Stomach (tissue), 9 donors: ENCODE results near the gene RNF19B. TPM values are rescaled to one million over a fixed set of nuclear protein-coding genes. Genes with fewer than 3 reads are reported as not detected.

Source experiments
- DNase-seq, 2 donors: peaks; one replicate each; pipeline versions ENCODE4 v3.0.0 to v3.0.0-alpha.2; 2013 to 2019
- H3K27ac ChIP-seq, 5 donors: fragments of 200-600 bp in 4 of 5; sonication (generic) in 4 of 5; one replicate each; pipeline ENCODE4 v1.5.1; 2013 to 2019; ENCODE audit warnings: mild to moderate bottlenecking in 1 of 5, moderate library complexity in 1 of 5
- H3K27me3 ChIP-seq, 3 donors: fragments of 200-600 bp; sonication (generic); one replicate each; pipeline ENCODE4 v1.5.1; 2017 to 2019; ENCODE audit warnings: mixed run types in 1 of 3
- H3K36me3 ChIP-seq, 4 donors: fragments of 200-600 bp; sonication (generic); 1 replicate in 3 of 4; 2 replicates in 1 of 4; pipeline ENCODE4 v1.5.1; 2016 to 2019
- H3K4me1 ChIP-seq, 4 donors: fragments of 200-600 bp; sonication (generic); one replicate each; pipeline ENCODE4 v1.5.1; 2016 to 2019
- H3K4me3 ChIP-seq, 4 donors: fragments of 200-600 bp; sonication (generic) in 3 of 4; one replicate each; pipeline ENCODE4 v1.5.1; 2016 to 2019; ENCODE audit warnings: mild to moderate bottlenecking in 1 of 4
- H3K9me3 ChIP-seq, 4 donors: fragments of 200-600 bp; sonication (generic); one replicate each; pipeline ENCODE4 v1.5.1; 2016 to 2019
- CTCF ChIP-seq, 7 experiments: fragments of 450-650 bp in 4 of 7; fragments of 200-600 bp in 3 of 7; sonication (generic) in 3 of 7; IDR thresholded peaks; one replicate each; pipeline ENCODE4 v1.5.1; 2016 to 2019; ENCODE audit warnings: antibody characterized with exemption in 7 of 7, control low read depth in 2 of 7, mild to moderate bottlenecking in 1 of 7
- EP300 ChIP-seq: sonication (generic); formaldehyde crosslinking; IDR thresholded peaks from one replicate; pipeline ENCODE4 v1.6.1; 2017; ENCODE audit warnings: antibody characterized with exemption
- POLR2A ChIP-seq, 4 donors: fragments of 450-650 bp; IDR thresholded peaks; one replicate each; pipeline ENCODE4 v1.6.1; 2016; ENCODE audit warnings: antibody characterized with exemption in 4 of 4, control low read depth in 2 of 4, mild to moderate bottlenecking in 1 of 4, moderate library complexity in 1 of 4
- POLR2AphosphoS5 ChIP-seq, 3 donors: sonication (generic); formaldehyde crosslinking; IDR thresholded peaks; one replicate each; pipeline ENCODE4 v1.6.1; 2016; ENCODE audit warnings: antibody characterized with exemption in 3 of 3
- WGBS, 5 donors: extraction: QIAGEN DNeasy Blood & Tissue Kit in 3 of 5; methylation state at CpG; one replicate each; pipeline versions ENCODE4 v1.1.5 to v1.1.7; 2013 to 2018; 5-methylcytosine and 5-hydroxymethylcytosine counted together
- intact Hi-C: fragments of 100-400 bp; cut with DNase I; formaldehyde crosslinking; loops from one replicate; pipeline ENCODE4 v1.15.1; 2023; ENCODE audit warnings: low total_unique reads
- polyA plus RNA-seq, 3 donors: library from polyadenylated mRNA; stranded (reverse); fragments of 200-250 nt; gene quantifications; one replicate each; pipeline ENCODE4 v1.2.3, GENCODE V29; 2013
- total RNA-seq, 5 donors: library from RNA; depleted of rRNA; stranded (reverse); fragments of >200 nt; gene quantifications; one replicate each; pipeline versions ENCODE4 v1.1.0 to v1.2.3, GENCODE V29; 2014 to 2016
- donor health status: healthy with polysubstance abuse.
- donor health status: Bipolar disorder and iron deficiency.
- donor health status: healthy.

RNF19B gene
- total and polyA plus RNA-seq, 8 donors, result 0.58 to 29.5 (median 9.7) TPM

GRCh38 chr1:33005838-33006421 lies 41.3 kb upstream of the RNF19B start:
- WGBS, 5 donors, result 29 to 66% (median 43%) methylated on average over 8 to 9 of the region's 9 CpGs
- TF ChIP-seq CTCF (IDR thresholded peaks at IDR 0.05) (peak in 1 of 7 experiments; percentile 8), POLR2AphosphoS5 (IDR thresholded peaks at IDR 0.05) (no peak), EP300 (no peak)
- peaks cover 7 to 20% (median 12%) of the 10 kb centered on the region in 4 donors for H3K36me3 ChIP-seq
- DNase-seq, result peak in 1 of 2 donors; percentile 33
- H3K4me1 ChIP-seq, result peaks cover 43 to 66% (median 53%) of the 10 kb centered on the region in 4 donors
- H3K4me3 ChIP-seq, result no peak overlapping the region
- no peaks in the 10 kb centered on the region for H3K27me3 ChIP-seq
- no peaks in the 10 kb centered on the region for H3K9me3 ChIP-seq
- intact Hi-C loops, result loop anchor here (10.0 kb wide), 1 partner anchor 71 kb away; no protein-coding TSS in a partner anchor
- H3K27ac ChIP-seq, result peak overlapping the region; percentile 72 to 84 (median 77)

GRCh38 chr1:33005117-33005837 lies 40.7 kb upstream of the RNF19B start:
- 58 to 80% (median 71%) methylated on average over 2 of the region's 2 CpGs for WGBS, 5 donors
- intact Hi-C loops, result loop anchor here (10.0 kb wide), 1 partner anchor 70 kb away; no protein-coding TSS in a partner anchor
- no peaks in the 10 kb centered on the region for H3K27me3 ChIP-seq
- no peak for DNase-seq
- H3K4me3 ChIP-seq, result no peak overlapping the region
- TF ChIP-seq CTCF (IDR thresholded peaks at IDR 0.05) (no peak), EP300 (no peak), POLR2AphosphoS5 (IDR thresholded peaks at IDR 0.05) (no peak), POLR2A (IDR thresholded peaks at IDR 0.05) (no peak)
- H3K27ac ChIP-seq, result peak overlapping the region in 3 of 5 donors; percentile 74 to 84 (median 80)
- H3K4me1 ChIP-seq, result peaks cover 37 to 59% (median 47%) of the 10 kb centered on the region in 4 donors
- peaks cover 7 to 20% (median 12%) of the 10 kb centered on the region in 4 donors for H3K36me3 ChIP-seq
- no peaks in the 10 kb centered on the region for H3K9me3 ChIP-seq

GRCh38 chr1:33004613-33005012 lies 40.0 kb upstream of the RNF19B start:
- Histone ChIP-seq H3K27me3 (no peaks in the 10 kb centered on the region), H3K27ac (no peak overlapping the region), H3K4me3 (no peak overlapping the region), H3K9me3 (no peaks in the 10 kb centered on the region), H3K4me1 (peaks cover 32 to 52% (median 41%) of the 10 kb centered on the region in 4 donors), H3K36me3 (peaks cover 7 to 20% (median 12%) of the 10 kb centered on the region in 4 donors)
- intact Hi-C loops, result loop anchor here (10.0 kb wide), 1 partner anchor 70 kb away; no protein-coding TSS in a partner anchor
- TF ChIP-seq POLR2AphosphoS5 (IDR thresholded peaks at IDR 0.05), result no peak
- TF ChIP-seq EP300, result no peak
- TF ChIP-seq POLR2A (IDR thresholded peaks at IDR 0.05), result no peak
- TF ChIP-seq CTCF (IDR thresholded peaks at IDR 0.05), result no peak
- 86 to 98% (median 95%) methylated on average over 2 of the region's 2 CpGs for WGBS, 5 donors
- DNase-seq, result no peak

GRCh38 chr1:33003657-33004056 lies 39.0 kb upstream of the RNF19B start:
- WGBS, 5 donors, result 84 to 93% (median 86%) methylated on average over 4 of the region's 4 CpGs
- H3K27ac ChIP-seq, result no peak overlapping the region
- H3K4me3 ChIP-seq, result no peak overlapping the region
- H3K4me1 ChIP-seq, result peaks cover 22 to 51% (median 43%) of the 10 kb centered on the region in 4 donors
- DNase-seq, result no peak
- TF ChIP-seq CTCF (IDR thresholded peaks at IDR 0.05), result no peak
- no peak for TF ChIP-seq POLR2AphosphoS5 (IDR thresholded peaks at IDR 0.05)
- no peak for TF ChIP-seq EP300
- no peak for TF ChIP-seq POLR2A (IDR thresholded peaks at IDR 0.05)
- peaks cover 7 to 12% (median 9%) of the 10 kb centered on the region in 4 donors for H3K36me3 ChIP-seq
- intact Hi-C loops, result loop anchor here (10.0 kb wide), 1 partner anchor 69 kb away; no protein-coding TSS in a partner anchor
- no peaks in the 10 kb centered on the region for H3K27me3 ChIP-seq
- H3K9me3 ChIP-seq, result no peaks in the 10 kb centered on the region
